ENCODE results near the gene TREX2.

The TREX2 gene

GRCh38 chrX:153470411-153471363, 24.8 kb upstream of the TREX2 start, which contains the start of gene HAUS7:
TSS of gene HAUS7 (minus strand) at chrX:153470576. CDS start at chrX:153470557, 19 bp downstream.
- DNase-seq (ENCODE audit: extremely low read depth, insufficient read length), result peak; percentile 94
- TF ChIP-seq CTCF (IDR thresholded peaks at IDR 0.05; ENCODE audit: insufficient read depth, low read length, poor library complexity, severe bottlenecking), result peak; percentile 70
- H3K4me3 ChIP-seq (replicated peaks; ENCODE audit: low read depth, low read length), result peak within 1 kb of the TSS; percentile 74

GRCh38 chrX:153469811-153470410, 24.1 kb upstream of the TREX2 start:
- no peak for TF ChIP-seq CTCF (IDR thresholded peaks at IDR 0.05; ENCODE audit: insufficient read depth, low read length, poor library complexity, severe bottlenecking)
- DNase-seq (ENCODE audit: extremely low read depth, insufficient read length), result no peak
- no peaks in the 10 kb centered on the region for H3K27me3 ChIP-seq (replicated peaks; ENCODE audit: control insufficient read depth, insufficient read depth, low read length)
- no peaks in the 10 kb centered on the region; the same call in none of the 2 replicates for H3K36me3 ChIP-seq (ENCODE audit: control insufficient read depth, insufficient read depth, low read length)
- peak overlapping the region; percentile 74 for H3K4me3 ChIP-seq (replicated peaks; ENCODE audit: low read depth, low read length)

More at GRCh38 chrX:153470411-153471363, 24.8 kb upstream of the TREX2 start, which contains the start of gene HAUS7:
- Histone ChIP-seq H3K27me3 (replicated peaks; ENCODE audit: control insufficient read depth, insufficient read depth, low read length) (no peaks in the 10 kb centered on the region), H3K36me3 (ENCODE audit: control insufficient read depth, insufficient read depth, low read length) (no peaks in the 10 kb centered on the region; the same call in none of the 2 replicates)

- Histone ChIP-seq H3K4me3 (replicated peaks; ENCODE audit: low read depth, low read length) (no peak overlapping the region), H3K36me3 (ENCODE audit: control insufficient read depth, insufficient read depth, low read length) (no peaks in the 10 kb centered on the region; the same call in none of the 2 replicates), H3K27me3 (replicated peaks; ENCODE audit: control insufficient read depth, insufficient read depth, low read length) (no peaks in the 10 kb centered on the region)
- TF ChIP-seq CTCF (IDR thresholded peaks at IDR 0.05; ENCODE audit: insufficient read depth, low read length, poor library complexity, severe bottlenecking), result no peak
- DNase-seq (ENCODE audit: extremely low read depth, insufficient read length), result no peak
These were observed 22.2 kb upstream of the TREX2 start for GRCh38 chrX:153468008-153468580.

- no peak for TF ChIP-seq CTCF (IDR thresholded peaks at IDR 0.05; ENCODE audit: insufficient read depth, low read length, poor library complexity, severe bottlenecking)
- H3K4me3 ChIP-seq (replicated peaks; ENCODE audit: low read depth, low read length), result no peak overlapping the region
- H3K36me3 ChIP-seq (ENCODE audit: control insufficient read depth, insufficient read depth, low read length), result no peaks in the 10 kb centered on the region; the same call in none of the 2 replicates
- DNase-seq (ENCODE audit: extremely low read depth, insufficient read length), result no peak
- no peaks in the 10 kb centered on the region for H3K27me3 ChIP-seq (replicated peaks; ENCODE audit: control insufficient read depth, insufficient read depth, low read length)
These were observed 20.0 kb upstream of the TREX2 start for GRCh38 chrX:153465691-153466380.

GRCh38 chrX:153464116-153464515, 18.3 kb upstream of the TREX2 start:
- Histone ChIP-seq H3K27me3 (replicated peaks; ENCODE audit: control insufficient read depth, insufficient read depth, low read length) (no peaks in the 10 kb centered on the region), H3K4me3 (replicated peaks; ENCODE audit: low read depth, low read length) (no peak overlapping the region), H3K36me3 (ENCODE audit: control insufficient read depth, insufficient read depth, low read length) (no peaks in the 10 kb centered on the region; the same call in none of the 2 replicates)
- no peak for DNase-seq (ENCODE audit: extremely low read depth, insufficient read length)
- no peak for TF ChIP-seq CTCF (IDR thresholded peaks at IDR 0.05; ENCODE audit: insufficient read depth, low read length, poor library complexity, severe bottlenecking)

Data from GM06990 (cell line).